ENCODE data around the gene SPON1. TPM values are rescaled to one million over a fixed set of nuclear protein-coding genes. Genes with fewer than 3 reads are reported as not detected.
"Not testable (repeated sequence)": the region's sequence is repeated elsewhere in the genome, so short reads cannot be mapped to it uniquely, and the experiment has no call there.

The SPON1 gene
- total RNA-seq, 1 experiment from 2014 or later, result not detected

DNA sequence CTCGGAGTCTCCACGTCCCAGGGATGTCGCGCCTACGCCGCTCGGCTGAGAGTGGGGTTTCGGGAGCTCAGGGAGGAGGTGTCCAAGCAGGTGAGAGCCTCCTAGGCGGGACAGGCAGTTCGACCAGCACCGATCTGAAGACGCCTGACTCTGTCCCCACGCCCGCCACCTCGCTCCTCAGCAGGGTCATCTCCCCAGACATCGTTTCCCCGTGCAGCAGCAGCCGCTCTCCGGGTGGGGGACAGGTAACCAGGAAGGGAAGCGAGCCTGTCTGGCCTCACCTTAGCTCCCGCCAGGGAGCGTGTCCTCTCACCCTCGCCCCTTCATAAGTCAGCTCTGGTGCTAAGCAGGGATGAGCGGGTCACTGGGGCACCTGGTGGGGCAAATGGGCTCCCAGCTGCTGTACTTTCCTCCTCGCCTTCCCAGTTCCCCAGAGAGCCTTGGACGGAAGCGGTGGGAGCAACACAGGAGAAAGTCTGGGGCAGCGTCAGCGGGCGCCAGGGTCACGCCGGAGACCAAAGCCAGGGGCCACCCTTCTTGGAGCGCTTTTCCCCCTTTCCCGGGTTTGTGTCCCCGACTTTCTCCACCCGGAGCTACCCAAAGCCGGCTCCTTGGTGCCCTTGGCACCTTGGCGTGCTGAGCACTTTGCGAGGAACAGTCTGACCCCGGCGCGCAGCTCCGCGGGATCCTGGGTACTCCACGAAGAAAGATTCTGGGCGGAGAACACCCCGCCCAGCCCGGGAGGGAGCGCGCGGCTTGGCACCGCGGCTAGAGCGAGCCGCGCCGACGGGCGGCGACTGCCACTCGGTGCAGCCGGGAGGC is 1.6 kb downstream of the SPON1 start:
- no peak overlapping the region for H3K4me3 ChIP-seq
- DNase-seq, result no peak

DNA sequence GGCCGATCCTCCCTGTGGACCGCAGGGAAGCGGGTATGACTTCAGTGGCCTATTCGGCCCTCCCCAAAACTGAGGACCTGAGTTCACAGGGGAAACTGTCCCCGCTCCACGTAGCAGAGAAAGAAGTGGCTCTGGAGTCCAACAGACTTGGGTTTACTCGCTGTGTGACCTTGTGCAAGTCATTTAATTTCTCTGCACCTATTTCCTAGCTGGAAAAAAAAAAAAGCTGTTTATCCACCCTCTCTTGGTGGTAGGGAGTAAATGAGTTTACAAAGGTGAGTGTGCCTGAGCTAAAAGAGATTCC is 2.2 kb downstream of the SPON1 start:
- H3K27me3 ChIP-seq, result peaks cover 34% of the 10 kb centered on the region
- no peak overlapping the region for H3K4me3 ChIP-seq
- DNase-seq, result no peak
- no peaks in the 10 kb centered on the region for H3K36me3 ChIP-seq
- no peaks in the 10 kb centered on the region for H3K9me3 ChIP-seq

More for the DNA sequence above, 1.6 kb downstream of the SPON1 start:
- Histone ChIP-seq H3K36me3 (no peaks in the 10 kb centered on the region), H3K27me3 (peaks cover 34% of the 10 kb centered on the region), H3K9me3 (no peaks in the 10 kb centered on the region)

DNA sequence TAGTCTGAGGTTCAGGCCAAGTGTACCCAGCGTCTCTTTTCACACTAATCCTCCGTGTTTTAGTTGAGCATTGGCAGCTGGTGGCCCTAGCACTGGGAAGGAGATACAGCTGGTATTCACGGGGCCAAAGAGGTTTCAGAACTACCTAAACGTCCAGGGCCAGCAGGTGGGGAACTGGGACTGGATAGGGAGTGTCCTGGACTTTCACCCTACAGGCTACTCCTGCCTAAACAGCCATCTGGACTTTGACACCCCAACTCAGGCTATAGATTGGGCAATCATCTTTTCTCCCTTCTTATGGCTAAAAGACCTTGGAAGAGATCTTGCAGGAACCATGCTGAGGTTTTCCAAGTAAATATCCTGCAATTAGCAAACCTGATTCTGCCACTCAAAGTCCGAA is 2.8 kb downstream of the SPON1 start:
- Histone ChIP-seq H3K4me3 (no peak overlapping the region), H3K9me3 (no peaks in the 10 kb centered on the region), H3K36me3 (no peaks in the 10 kb centered on the region), H3K27me3 (peaks cover 34% of the 10 kb centered on the region)
- DNase-seq, result no peak

DNA sequence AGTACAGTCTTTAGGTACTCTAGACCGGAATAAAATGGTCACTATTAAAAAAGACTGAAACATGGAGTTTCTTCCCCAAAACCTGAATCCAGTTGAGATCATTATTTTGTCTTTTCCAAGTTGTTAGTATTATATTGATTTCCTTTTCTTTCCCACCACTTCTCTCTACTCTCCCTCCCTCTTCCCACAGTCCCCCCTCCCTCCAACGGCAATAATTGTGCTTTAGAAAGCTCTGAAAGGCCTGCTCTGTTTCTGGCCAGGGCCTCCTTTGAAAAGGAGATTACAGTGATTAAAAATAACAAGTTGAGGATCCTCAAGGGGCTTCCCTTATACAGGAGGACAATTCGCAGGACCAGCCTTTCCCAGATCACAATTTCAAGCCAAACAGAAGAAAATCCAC is 3.5 kb downstream of the SPON1 start:
- H3K27me3 ChIP-seq, result peaks cover 34% of the 10 kb centered on the region

DNA sequence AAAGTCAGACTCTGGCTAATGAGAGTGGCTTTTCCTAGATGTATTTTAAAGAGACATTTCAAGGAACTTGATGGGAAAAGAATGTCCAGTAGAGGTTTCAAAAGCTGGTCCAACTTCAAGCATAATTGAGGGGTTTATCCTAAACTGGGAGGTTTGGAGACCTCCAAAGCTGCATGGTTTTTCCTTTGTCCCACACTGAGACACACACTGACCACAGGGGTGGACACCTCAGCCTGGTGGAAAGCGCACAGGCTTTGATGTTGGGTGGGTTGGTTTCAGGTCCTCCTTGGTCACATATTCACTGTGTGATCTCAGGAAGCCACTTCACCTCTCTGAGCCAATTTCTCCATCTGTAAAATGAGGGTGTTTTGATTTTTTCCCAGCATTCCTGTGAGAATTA is 4.0 kb downstream of the SPON1 start:
- no peaks in the 10 kb centered on the region for H3K36me3 ChIP-seq
- H3K27me3 ChIP-seq, result peaks cover 34% of the 10 kb centered on the region
- DNase-seq, result no peak
- H3K4me3 ChIP-seq, result no peak overlapping the region
- no peaks in the 10 kb centered on the region for H3K9me3 ChIP-seq

More for the DNA sequence above, 3.5 kb downstream of the SPON1 start:
- Histone ChIP-seq H3K9me3 (no peaks in the 10 kb centered on the region), H3K36me3 (no peaks in the 10 kb centered on the region), H3K4me3 (no peak overlapping the region)
- DNase-seq, result no peak

DNA sequence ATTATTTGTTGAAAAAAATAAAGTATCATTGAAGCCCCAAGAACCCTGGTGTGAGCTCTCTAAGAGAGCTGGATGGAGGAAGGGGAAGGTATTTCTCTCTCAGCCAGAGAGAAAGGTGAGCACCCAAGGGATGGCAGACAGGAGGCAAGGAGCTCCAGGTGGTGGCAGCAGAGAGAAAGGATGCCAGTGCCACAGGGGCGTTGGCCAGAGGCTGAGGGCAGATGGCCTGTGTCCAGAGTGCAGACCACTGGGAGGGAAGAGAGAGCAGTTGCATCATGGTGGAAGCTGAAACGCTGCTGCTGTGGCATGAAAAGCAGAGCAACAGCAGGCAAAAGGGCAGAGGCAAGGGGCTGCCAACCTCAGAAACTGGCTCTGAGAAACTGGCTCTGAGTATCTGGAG is 8.5 kb downstream of the SPON1 start:
- Histone ChIP-seq H3K27me3 (peaks cover 7% of the 10 kb centered on the region), H3K36me3 (no peaks in the 10 kb centered on the region), H3K4me3 (no peak overlapping the region), H3K9me3 (no peaks in the 10 kb centered on the region)
- peak; percentile 15 for DNase-seq

DNA sequence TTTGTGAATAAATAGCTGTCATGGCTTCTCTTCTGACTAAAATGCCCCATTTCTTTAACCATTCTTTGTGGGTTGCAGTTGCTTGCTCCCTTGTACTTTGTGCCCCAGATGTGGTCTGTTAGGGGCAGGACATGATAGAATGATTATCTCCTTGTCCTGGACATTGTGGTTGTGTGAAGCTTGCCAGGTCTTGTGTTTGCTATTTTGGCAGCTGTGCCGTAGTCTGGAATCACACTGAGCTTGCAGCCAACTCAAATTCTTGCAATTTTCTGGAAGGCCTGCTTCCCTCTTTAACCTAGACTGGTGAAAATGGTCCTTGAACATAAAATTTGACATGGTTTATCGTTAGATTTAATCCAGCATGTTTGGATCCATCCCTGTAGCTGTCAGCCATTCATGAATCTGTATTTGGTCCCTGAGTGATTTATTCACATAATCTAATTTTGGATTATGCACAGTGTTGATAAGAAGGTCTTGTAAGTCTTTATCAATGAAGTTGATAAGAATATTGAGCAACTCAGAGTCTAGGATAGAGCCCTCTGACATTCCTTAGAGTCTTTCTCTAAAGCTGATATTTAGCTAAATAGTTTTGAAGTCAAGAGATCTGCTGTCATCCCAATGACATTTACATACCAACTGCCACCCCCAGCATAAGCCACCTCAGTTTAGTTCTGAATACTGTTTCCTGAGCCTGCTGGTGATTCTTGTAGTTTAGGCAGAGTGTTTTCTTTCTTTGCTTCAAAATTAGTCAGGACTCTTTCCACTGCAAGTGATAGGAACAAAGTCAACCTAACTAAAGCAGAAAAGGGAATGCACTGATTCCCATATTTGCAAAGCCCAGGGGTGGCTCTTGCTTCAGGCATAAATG is 9.8 kb downstream of the SPON1 start:
- DNase-seq, result peak; percentile 14

DNA sequence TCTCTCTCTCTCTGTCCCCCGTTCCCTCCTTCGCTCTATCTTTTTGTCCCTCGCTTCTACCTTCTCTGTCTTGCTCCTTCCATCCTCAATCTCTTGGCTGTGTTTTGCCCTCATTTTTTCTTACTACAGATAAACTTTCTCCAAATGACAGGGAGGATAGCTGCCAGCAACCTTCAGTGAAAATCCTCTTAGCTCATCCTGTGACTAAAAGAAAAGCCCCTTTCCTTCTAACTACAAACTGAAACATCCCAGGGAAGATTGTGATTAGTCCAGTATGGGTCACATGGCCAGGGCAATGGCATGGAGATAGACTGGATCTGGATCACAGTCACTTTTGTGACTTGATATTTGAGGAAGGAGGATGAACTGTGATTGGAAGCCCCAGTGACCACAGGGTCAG is 10.4 kb downstream of the SPON1 start:
- Histone ChIP-seq H3K27me3 (peaks cover 2% of the 10 kb centered on the region), H3K9me3 (no peaks in the 10 kb centered on the region), H3K4me3 (no peak overlapping the region), H3K36me3 (no peaks in the 10 kb centered on the region)
- no peak for DNase-seq

More for the DNA sequence above, 9.8 kb downstream of the SPON1 start:
- H3K9me3 ChIP-seq, result no peaks in the 10 kb centered on the region
- H3K27me3 ChIP-seq, result peaks cover 5% of the 10 kb centered on the region
- H3K36me3 ChIP-seq, result no peaks in the 10 kb centered on the region
- no peak overlapping the region for H3K4me3 ChIP-seq

DNA sequence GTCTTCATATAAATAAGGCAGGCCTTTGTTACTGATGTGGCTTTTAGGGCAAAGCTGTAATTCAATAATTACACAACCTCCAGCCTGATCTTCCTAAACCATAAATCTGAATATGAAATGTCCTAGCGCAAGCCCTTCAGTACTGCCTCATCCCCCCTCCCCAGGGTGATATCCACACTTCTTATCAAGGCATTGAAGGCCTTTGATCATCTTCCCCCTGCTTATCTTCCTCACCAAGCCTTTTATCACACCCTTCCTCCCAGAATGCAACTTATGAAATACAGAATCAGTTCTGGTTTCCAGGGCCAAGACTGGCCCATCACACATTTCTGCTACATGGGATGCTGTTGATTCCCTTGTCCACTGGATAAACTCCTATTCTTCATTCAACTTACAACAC is 12.1 kb downstream of the SPON1 start:
- Histone ChIP-seq H3K27me3 (no peaks in the 10 kb centered on the region), H3K4me3 (no peak overlapping the region), H3K36me3 (no peaks in the 10 kb centered on the region), H3K9me3 (no peaks in the 10 kb centered on the region)
- no peak for DNase-seq

DNA sequence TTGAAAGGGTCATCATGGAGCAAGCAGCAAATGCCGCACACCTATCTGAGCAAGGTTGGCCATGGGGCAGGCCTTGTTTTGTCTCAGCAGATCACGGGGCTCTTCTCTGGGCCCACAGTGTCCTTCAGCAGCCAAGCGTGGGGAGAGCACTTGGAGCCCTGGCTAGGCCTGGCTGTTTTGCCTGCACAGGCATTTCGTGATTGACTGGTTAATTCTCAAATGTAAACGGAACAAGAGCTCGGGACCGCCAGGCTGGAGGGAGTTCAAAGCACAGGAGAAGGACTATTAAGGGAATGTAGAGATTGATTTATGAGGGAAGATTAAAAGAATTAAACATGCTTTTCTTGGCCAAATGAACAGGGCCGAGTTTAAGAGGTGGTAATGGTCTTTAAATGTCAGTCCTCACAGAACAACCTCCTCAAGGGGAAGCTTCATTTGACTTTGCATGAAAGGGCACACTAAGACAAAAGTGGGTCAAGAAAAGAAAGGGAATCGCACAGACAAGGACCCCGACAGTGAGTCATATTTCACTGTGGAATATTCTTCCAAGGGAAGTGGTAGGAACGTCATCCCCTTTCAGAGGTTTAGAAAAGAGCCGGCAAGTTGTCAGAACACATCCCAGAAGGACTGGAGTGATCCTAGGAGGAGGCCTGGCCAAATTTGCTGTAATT is 20.7 kb downstream of the SPON1 start:
- H3K27me3 ChIP-seq, result no peaks in the 10 kb centered on the region
- no peak overlapping the region for H3K4me3 ChIP-seq
- no peaks in the 10 kb centered on the region for H3K36me3 ChIP-seq
- no peaks in the 10 kb centered on the region for H3K9me3 ChIP-seq
- no peak for DNase-seq

DNA sequence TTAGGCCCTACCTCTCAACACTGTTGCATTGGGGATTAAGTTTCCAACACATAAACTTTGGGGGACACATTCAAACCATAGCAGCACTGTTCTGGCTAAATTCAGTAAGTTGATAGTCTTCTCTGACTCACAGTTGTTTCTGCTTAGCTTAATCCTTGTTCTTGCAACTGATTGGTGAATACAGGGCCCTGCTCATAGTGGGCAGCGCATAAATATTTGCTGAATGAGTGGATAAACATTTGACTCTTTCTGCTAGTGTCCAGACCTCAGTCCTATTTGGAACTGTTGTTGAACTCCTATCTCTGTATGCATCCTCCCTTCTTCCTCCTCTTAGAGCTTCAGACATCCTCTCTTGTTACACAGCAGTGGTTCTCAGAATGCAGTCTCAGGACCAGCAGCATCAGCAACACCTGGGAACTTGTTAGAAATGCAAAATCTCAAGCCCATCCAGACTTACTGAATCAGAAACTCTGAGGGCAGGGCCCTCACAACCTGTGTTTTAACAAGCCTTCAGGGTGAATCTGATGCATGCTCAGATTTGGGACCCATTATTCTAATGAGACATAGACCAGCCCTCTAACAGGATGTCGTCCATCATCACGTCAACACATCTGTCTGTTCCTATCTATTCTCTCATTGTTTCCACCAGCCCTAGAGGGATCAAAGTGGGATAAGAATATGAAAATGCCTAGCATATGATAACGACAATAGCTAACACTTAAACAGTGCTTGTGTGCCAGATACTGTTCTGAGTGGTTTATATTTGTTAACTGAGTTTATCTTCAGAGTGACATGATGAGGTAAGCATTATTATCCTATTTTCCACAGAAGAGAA is 22.3 kb downstream of the SPON1 start:
- Histone ChIP-seq H3K4me3 (no peak overlapping the region), H3K9me3 (no peaks in the 10 kb centered on the region), H3K27me3 (no peaks in the 10 kb centered on the region), H3K36me3 (no peaks in the 10 kb centered on the region)
- peak; percentile 42 for DNase-seq

DNA sequence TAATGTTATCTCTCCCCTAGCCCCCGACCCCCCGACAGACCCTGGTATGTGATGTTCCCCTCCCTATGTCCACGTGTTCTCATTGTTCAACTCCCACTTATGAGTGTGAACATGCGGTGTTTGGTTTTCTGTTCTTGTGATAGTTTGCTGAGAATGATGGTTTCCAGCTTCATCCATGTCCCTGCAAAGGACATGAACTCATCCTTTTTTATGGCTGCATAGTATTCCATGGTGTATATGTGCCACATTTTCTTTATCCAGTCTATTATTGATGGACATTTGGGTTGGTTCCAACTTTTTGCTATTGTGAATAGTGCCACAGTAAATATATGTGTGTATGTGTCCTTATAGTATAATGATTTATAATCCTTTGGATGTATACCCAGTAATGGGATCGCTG is 24.2 kb downstream of the SPON1 start:
- not testable (repeated sequence) for H3K36me3 ChIP-seq, H3K4me3 ChIP-seq, DNase-seq, H3K27me3 ChIP-seq, H3K9me3 ChIP-seq

DNA sequence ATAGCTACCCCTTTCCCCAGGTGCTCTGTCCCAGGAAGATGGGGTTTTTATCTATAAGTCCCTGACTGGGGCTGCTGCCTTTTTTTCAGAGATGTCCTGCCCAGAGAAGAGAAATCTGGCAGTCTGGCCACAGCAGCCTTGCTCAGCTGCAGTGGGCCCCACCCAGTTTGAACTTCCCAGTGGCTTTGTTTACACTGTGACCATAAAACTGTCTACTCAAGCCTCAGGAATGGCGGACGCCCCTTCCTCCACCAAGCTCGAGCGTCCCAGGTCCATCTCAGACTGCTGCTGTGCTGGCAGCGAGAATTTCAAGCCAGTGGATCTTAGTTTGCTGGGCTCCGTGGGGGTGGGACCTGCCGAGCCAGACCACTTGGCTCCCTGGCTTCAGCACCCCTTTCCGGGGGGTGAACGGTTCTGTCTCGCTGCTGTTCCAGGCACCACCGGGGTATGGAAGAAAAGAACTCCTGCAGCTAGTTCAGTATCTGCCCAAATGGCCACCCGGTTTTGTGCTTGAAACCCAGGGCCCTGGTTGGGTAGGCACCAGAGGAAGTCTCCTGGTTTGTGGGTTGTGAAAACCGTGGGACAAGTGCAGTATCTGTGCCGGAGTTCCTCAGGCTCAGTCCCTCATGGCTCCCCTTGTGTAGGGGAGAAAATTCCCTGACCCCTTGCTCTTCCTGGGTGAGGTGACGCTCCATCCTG is 29.8 kb downstream of the SPON1 start:
- not testable (repeated sequence) for H3K36me3 ChIP-seq, H3K27me3 ChIP-seq, H3K9me3 ChIP-seq, H3K4me3 ChIP-seq
- DNase-seq, result peak; percentile 65

DNA sequence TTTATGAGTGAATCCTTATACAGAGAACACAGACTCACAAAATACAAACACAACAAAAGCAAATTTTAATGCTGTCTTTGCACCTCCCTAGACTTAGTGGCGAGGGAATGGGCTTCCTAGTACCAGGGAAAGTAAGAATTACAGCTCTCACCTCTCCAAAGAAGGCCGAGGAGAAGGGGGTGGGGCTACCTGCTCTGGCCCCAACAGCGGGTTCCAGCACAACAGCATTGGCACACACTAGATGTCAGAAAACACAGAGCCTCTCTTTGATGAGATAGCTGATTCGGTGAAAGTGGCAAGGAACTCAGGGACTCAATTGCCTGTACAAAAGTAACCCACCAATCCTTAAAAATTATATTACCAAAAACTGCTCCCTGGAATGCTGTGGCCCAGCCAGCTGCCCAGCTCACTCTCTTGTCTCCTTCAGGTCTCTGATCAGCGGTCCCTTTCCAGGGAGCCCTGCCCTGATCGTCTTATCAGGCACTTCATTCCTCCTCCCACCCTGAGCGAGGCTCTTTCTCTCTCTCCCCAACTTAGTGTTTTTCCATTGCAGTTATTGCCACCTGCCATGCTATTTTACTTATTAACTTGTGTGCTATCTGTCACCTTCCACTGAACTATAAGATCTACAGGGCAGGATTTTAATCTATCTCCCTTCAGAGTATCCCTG is 30.7 kb downstream of the SPON1 start:
- Histone ChIP-seq H3K36me3 (no peaks in the 10 kb centered on the region), H3K9me3 (no peaks in the 10 kb centered on the region), H3K27me3 (no peaks in the 10 kb centered on the region), H3K4me3 (no peak overlapping the region)
- no peak for DNase-seq

DNA sequence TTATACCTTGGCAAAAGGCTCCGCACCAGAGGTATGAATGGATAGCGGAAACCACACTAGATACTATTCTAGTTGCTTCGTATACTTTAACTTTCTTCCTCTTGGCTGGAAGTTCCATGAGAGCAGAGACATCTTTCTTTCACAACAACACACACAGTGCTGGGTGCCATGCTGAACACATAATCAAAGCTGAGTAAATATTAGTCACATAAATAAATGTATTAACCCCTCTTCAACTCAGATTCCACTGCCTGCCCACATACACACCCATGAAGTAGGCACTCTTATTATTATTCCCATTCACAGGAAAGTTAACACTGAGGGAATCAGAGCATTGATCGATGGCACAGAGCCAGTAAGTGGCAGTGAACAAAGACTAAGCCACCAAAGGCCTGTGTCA is 35.4 kb downstream of the SPON1 start:
- no peak overlapping the region for H3K4me3 ChIP-seq
- no peaks in the 10 kb centered on the region for H3K27me3 ChIP-seq
- H3K9me3 ChIP-seq, result no peaks in the 10 kb centered on the region
- H3K36me3 ChIP-seq, result no peaks in the 10 kb centered on the region
- peak; percentile 19 for DNase-seq

DNA sequence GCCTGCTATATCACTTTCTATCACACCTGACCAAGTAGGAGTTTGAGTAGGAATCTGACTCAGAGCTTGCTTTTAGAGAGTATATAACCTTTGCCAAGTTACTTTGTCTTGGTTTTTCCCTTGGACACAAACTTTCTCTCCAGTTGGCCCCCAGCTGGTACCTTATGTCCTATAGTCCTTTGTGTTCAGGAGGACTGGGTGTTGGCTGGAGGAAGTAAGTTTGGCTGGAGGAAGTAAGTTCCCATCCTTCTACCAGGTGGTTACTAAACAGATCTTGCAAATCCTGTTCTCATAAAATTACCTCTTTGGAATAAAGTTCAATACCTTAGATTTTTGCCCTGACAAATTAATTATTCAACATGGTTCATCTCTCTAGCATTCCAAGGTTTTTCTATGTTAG is 37.2 kb downstream of the SPON1 start:
- Histone ChIP-seq H3K4me3 (no peak overlapping the region), H3K36me3 (no peaks in the 10 kb centered on the region), H3K9me3 (no peaks in the 10 kb centered on the region), H3K27me3 (no peaks in the 10 kb centered on the region)
- no peak for DNase-seq
